DOHH2 (cell line): ENCODE data around the gene SH3PXD2A.

ENCODE experiments used
- H3F3A ChIP-seq: fragments of 200-600 bp; sonication (generic), shearing (Covaris generic); 2 replicates; pipeline ENCODE4 v1.6.0; 2016; ENCODE audit warnings: antibody characterized with exemption, mild to moderate bottlenecking; ENCODE audit not compliant: control insufficient read depth, insufficient read depth
- H3K27ac ChIP-seq: fragments of 200-600 bp; sonication (generic); 2 replicates; pipeline ENCODE4 v1.5.1; 2014; ENCODE audit warnings: low read depth, mild to moderate bottlenecking, low read length, moderate library complexity
- H3K27me3 ChIP-seq: fragments of 200-600 bp; sonication (generic); 2 replicates; pipeline ENCODE4 v1.6.1; 2014; ENCODE audit warnings: mild to moderate bottlenecking, low read length, mixed read lengths; ENCODE audit not compliant: control insufficient read depth
- H3K36me3 ChIP-seq: fragments of 200-600 bp; sonication (generic); 2 replicates; pipeline ENCODE4 v1.6.1; 2014; ENCODE audit warnings: mild to moderate bottlenecking, low read length, moderate library complexity, mixed read lengths; ENCODE audit not compliant: control insufficient read depth
- H3K4me1 ChIP-seq: fragments of 200-600 bp; sonication (generic); 2 replicates; pipeline ENCODE4 v1.6.1; 2014; ENCODE audit warnings: mild to moderate bottlenecking, low read length, mixed read lengths; ENCODE audit not compliant: control insufficient read depth
- H3K4me2 ChIP-seq: fragments of 200-600 bp; sonication (generic); 2 replicates; pipeline ENCODE4 v1.6.0; 2014; ENCODE audit warnings: mild to moderate bottlenecking, low read length, moderate library complexity
- H3K4me3 ChIP-seq: fragments of 200-600 bp; sonication (generic); 2 replicates; pipeline ENCODE4 v1.5.1; 2014; ENCODE audit warnings: mild to moderate bottlenecking, low read length, mixed read lengths
- H3K79me2 ChIP-seq: fragments of 200-600 bp; sonication (generic); 2 replicates; pipeline ENCODE4 v1.6.1; 2014; ENCODE audit warnings: mild to moderate bottlenecking, low read length, mixed read lengths; ENCODE audit not compliant: control insufficient read depth
- H3K9me2 ChIP-seq: fragments of 200-600 bp; sonication (generic); replicated peaks from 2 replicates; pipeline ENCODE4 v1.6.1; 2014; ENCODE audit warnings: mild to moderate bottlenecking, low read length, mixed read lengths; ENCODE audit not compliant: control insufficient read depth
- H3K9me3 ChIP-seq: fragments of 200-600 bp; sonication (generic); 2 replicates; pipeline ENCODE4 v1.6.1; 2014; ENCODE audit warnings: antibody characterized with exemption, low read length, mixed read lengths; ENCODE audit not compliant: control insufficient read depth, insufficient read depth
- H4K20me1 ChIP-seq: fragments of 200-600 bp; sonication (generic); 2 replicates; pipeline ENCODE4 v1.6.0; 2014; ENCODE audit warnings: low read depth, mild to moderate bottlenecking, antibody characterized with exemption, low read length, moderate library complexity; ENCODE audit not compliant: control insufficient read depth, insufficient read depth
- CTCF ChIP-seq: fragments of 200-600 bp; sonication (generic); IDR thresholded peaks from one replicate; pipeline ENCODE4 v1.5.1; 2014; ENCODE audit warnings: antibody characterized with exemption, mild to moderate bottlenecking, low read depth, low read length; ENCODE audit not compliant: poor library complexity, severe bottlenecking
- EZH2phosphoT487 ChIP-seq: fragments of 200-600 bp; sonication (generic); IDR thresholded peaks from 2 replicates; pipeline ENCODE4 v1.6.1; 2017; ENCODE audit warnings: borderline replicate concordance, mild to moderate bottlenecking, antibody characterized with exemption, low read length, moderate library complexity, mixed read lengths

SH3PXD2A gene

GRCh38 chr10:103714232-103714891 is 141.0 kb downstream of the SH3PXD2A start:
- Histone ChIP-seq H3K27ac (no peak overlapping the region), H3K9me2 (no peaks in the 10 kb centered on the region), H3K36me3 (no peaks in the 10 kb centered on the region), H3K4me3 (no peak overlapping the region), H3K79me2 (no peaks in the 10 kb centered on the region), H3K4me2 (no peak overlapping the region), H3F3A (no peaks in the 10 kb centered on the region), H3K27me3 (no peaks in the 10 kb centered on the region), H3K4me1 (no peaks in the 10 kb centered on the region), H4K20me1 (no peaks in the 10 kb centered on the region), H3K9me3 (no peaks in the 10 kb centered on the region)
- no peak for TF ChIP-seq EZH2phosphoT487
- no peak for TF ChIP-seq CTCF

- TF ChIP-seq EZH2phosphoT487, result no peak
- TF ChIP-seq CTCF, result no peak
- Histone ChIP-seq H3K9me3 (no peaks in the 10 kb centered on the region), H3F3A (no peaks in the 10 kb centered on the region), H3K27ac (no peak overlapping the region), H3K27me3 (no peaks in the 10 kb centered on the region), H3K79me2 (no peaks in the 10 kb centered on the region), H3K4me1 (no peaks in the 10 kb centered on the region), H3K4me3 (no peak overlapping the region), H3K4me2 (no peak overlapping the region), H3K36me3 (no peaks in the 10 kb centered on the region), H4K20me1 (no peaks in the 10 kb centered on the region), H3K9me2 (no peaks in the 10 kb centered on the region)
Observed at GRCh38 chr10:103713676-103714075, 141.7 kb downstream of the SH3PXD2A start.

- H3F3A ChIP-seq, result no peaks in the 10 kb centered on the region
- no peaks in the 10 kb centered on the region for H3K4me1 ChIP-seq
- H3K9me3 ChIP-seq, result no peaks in the 10 kb centered on the region
- H3K4me3 ChIP-seq, result no peak overlapping the region
- H3K9me2 ChIP-seq, result no peaks in the 10 kb centered on the region
- TF ChIP-seq EZH2phosphoT487 (no peak), CTCF (peak; percentile 88)
- no peaks in the 10 kb centered on the region for H4K20me1 ChIP-seq
- H3K27ac ChIP-seq, result no peak overlapping the region
- no peaks in the 10 kb centered on the region for H3K27me3 ChIP-seq
- no peak overlapping the region for H3K4me2 ChIP-seq
- no peaks in the 10 kb centered on the region for H3K36me3 ChIP-seq
- no peaks in the 10 kb centered on the region for H3K79me2 ChIP-seq
Observed at GRCh38 chr10:103712898-103713498, 142.4 kb downstream of the SH3PXD2A start.
